Stimulated activated CD8-positive, alpha-beta memory T cell treated with anti-CD3 and anti-CD28 coated beads, Interleukin-4, amount 100 ng/mL, for 4 hours (primary cell): ENCODE measurements around the gene SYCP2L.
"Not testable (repeated sequence)": the region's sequence is repeated elsewhere in the genome, so short reads cannot be mapped to it uniquely, and the experiment has no call there.

ENCODE experiments used
- DNase-seq, 2 donors: peaks; one replicate each; pipeline ENCODE4 v3.0.0-alpha.2; 2020; ENCODE audit warnings: low read depth in 2 of 2, low spot score in 1 of 2

The SYCP2L gene

DNA sequence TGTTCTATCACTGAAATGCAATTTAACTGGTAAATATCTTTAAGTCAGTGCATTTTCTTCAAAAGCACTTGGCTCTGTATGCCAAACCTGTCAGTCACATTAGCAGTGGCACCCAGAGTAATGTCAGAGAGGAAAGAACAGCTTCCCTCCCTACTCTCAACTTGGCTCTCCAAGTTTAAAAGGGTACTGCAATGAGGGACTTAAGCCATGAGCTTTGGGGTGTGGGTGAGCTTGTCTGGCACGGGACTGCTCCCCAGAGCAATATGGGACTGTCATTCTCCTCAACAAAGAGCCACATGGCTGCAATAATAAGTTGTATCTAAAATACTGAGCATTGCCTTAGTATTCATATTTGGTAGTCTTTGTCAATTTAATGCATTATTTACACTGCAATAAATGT is 9.0 kb upstream of the SYCP2L start:
- no peak for DNase-seq

DNA sequence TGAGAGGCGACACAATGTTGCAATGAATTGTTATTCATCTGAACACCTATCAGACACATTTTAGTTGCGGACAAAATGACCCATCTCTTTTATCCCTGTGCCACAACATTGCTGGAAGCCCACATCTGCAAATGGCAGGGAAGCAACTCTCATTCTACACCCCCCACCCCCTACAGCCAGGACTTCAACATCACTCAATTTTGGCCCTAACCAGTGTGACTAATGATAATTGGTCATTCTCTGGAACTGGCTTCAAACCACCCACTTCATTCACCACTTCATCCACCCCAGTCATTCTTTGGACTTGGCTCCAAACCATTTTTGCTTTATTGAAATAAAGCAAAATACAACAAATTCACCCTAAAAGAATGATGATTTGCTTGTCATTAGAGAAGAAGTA is 6.5 kb upstream of the SYCP2L start:
- DNase-seq, result no peak

DNA sequence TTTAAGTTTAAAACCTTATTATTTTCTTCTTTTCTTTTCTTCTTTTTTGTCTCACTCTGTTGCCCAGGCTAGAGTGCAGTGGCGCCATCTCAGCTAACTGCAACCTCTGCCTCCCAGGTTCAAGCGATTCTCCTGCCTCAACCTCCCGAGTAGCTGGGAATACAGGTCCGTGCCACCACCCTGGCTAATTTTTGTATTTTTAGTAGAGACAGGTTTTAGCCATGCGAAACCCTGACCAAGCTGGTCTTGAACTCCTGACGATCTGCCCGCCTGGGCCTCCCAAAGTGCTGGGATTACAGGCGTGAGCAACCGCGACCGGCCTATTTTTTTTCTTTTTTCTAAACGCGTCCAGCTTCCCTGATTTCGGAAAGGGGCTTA is 4.6 kb upstream of the SYCP2L start:
- not testable (repeated sequence) for DNase-seq

DNA sequence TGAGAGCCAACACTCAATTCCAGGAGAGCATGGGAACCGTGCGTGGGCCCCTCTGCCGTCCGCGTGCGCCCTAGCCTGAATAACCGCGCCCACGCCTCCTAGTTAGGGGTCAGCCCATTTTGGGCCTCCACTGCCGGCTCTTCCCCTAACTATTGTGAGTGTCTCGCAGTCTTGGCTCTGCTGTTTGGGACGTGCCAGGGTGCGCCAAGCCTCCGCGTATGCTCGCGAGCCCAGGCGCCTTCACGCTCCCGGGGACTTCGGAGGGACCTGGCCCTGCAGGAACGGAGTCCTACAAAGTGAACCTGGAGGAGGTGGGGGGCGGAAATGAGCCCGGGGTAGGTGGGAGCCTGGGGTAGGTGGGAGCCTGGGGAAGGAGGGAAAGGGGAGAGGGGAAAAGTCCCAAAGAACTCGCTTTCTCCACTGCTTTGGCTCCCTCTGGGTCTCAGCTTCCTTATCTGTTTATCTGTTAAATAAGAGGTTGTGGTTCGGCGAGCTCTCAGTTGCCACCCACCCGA is 4.1 kb upstream of the SYCP2L start:
- no peak for DNase-seq

DNA sequence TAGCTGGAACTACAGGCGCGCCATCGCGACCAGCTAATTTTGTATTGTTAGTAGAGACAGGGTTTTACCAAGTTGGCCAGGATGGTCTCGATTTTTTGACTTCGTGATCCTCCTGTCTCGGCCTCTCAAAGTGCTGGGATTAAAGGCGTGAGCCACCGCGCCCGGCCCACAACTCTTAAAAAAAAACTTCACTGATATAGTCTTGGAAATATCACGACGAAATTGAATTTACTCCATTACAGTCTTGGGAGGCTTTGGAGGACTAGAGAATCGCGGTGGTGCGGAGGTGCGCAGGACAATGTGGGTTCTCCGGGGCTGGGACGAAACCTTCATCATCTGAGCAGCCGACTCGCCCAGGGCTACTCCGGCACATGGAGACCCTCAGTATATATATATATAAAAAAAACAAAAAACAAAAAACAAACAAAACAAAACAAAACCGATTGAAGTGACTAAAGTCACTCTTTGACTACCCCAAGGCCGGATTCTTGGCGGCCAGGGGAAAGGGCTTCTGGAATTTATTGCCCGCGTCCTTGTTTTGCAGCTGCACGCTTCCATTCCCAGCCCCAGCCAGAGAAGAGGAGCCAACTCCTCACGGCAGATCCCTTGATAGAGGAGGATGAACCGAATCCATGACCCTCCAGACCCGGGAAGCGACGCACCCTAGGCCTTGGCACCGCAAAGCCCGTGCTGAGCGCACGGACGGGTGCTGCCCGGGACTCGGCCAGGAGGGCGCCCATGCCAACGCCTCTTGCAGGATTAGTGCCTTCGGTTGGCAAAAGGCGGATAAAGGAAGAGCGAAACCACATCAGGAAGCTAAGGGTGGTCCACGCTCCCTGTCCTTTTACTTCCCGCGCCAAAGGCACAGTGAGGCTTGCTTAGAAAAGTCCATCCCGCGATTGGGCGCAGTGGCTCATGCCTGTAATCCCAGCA is 3.3 kb upstream of the SYCP2L start:
- no peak for DNase-seq

DNA sequence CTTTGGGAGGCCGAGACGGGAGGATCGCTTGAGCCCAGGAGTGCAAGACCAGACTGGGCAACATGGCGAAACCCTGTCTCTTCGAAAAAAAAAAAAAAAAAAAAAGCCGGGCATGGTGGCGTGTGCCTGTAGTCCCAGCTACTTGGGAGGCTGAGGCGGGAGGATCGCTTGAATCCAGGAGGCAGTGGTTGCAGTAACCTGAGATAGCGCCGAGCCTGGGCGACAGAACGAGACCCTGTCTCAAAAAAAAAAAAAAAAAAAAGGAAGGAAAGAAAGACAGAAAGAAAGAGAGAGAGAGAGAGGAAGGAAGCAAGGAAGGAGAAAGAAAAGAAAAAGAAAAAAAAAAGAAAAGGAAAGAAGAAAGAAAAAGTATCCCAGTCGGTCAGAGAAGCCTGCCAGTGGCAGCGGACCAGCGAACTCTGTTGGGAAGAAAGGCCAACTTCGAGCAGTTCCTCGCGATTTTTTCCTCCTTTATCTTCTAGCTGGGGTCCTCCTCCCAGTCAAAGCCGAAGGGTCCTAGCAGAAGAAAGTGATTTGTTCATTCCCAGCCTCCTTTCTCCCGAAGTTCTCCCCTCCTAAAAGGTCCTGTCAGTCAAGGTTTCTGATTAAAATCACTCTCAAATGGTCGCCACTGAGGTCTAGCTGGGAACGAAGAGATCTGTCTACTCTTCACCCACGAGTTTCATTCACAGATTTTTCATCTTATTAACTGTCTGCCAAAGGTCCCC is 2.4 kb upstream of the SYCP2L start:
- no peak for DNase-seq

DNA sequence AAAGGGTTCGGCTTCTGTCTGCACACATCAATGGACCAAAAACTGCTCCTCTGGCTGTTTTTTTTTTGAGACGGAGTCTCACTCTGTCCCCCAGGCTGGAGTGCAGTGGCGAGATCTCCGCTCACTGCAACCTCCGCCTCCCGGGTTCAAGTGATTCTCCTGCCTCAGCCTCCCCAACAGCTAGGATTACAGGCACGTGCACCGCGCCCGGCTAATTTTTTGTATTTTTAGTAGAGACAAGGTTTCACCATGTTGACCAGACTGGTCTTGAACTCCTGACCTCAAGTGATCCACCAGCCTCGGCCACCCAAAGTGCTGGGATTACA is 524 bp upstream of the SYCP2L start:
- not testable (repeated sequence) for DNase-seq

DNA sequence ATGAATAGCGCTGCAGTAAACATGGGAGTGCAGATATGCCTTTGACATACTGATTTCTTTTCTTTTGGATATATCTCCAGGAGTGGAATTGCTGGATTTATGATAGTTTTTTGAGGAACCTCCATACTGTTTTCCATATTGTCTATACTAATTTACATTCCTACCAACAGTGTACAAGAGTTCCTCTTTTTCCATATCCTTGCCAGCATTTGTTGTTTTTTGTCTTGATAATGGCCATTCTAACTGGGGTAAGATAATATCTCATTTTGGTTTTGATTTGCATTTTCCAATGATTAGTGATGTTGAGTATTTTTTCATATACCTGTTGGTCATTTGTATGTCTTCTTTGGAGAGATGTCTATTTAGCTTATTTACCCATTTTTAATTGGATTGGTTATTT is 3.3 kb downstream of the SYCP2L start:
- DNase-seq, result no peak

DNA sequence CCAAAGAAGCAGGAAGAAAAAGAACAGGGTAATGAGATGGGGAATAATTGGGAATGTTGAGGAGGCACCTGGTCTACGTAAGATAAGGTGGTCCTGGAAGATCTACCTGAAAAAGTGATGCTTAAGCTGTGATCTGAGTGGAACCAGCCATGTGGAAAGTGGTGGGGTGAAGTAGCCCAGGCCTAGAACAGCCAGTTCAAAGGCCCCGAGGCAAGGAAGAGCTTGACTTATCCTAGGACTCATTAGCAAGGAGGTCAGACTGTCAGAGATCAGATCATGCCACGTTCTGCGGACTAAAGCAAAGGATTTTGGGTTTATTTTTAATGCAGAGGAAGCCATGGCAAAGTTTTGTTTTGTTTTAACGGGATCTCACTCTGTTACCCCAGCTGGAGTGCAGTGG is 5.1 kb downstream of the SYCP2L start:
- DNase-seq, result no peak

DNA sequence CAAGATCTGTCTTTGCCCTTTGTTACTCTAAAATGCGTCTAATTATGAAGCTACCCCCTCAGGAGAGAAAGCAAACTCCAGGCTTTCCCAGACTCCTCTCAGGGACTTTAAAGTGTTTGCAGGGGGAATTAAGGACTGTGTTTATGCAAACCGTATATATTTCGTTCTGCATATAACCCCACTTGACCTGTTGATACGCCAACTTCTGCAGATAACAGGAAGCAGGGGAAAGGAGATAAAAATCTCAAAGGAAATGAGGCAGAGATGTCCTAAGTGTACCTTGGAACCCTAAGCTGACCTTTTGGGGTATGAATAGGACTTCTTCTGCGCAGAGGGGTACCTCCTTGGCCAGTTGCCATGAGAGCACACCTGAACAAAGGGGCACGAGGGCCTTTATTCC is 8.1 kb downstream of the SYCP2L start:
- no peak for DNase-seq

DNA sequence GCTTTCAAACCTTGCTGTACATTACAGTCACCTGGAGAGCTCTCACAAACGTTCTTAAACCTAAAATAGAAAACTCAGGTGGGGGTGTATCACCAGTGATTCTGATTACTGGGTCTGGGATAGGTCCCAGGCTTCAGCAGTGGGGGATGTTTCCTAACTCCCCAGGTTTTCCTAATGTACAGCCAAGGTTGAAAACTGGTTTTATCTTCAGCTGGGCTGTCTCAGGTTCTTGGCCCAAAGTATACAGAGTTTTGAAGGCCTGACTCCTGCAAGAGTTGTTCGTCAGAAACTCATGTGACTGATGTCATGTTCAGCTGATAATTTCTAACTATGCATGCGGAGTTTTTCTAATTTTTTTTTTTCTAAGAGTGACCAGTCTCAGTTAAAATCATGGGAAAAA is 9.8 kb downstream of the SYCP2L start:
- DNase-seq, result no peak

DNA sequence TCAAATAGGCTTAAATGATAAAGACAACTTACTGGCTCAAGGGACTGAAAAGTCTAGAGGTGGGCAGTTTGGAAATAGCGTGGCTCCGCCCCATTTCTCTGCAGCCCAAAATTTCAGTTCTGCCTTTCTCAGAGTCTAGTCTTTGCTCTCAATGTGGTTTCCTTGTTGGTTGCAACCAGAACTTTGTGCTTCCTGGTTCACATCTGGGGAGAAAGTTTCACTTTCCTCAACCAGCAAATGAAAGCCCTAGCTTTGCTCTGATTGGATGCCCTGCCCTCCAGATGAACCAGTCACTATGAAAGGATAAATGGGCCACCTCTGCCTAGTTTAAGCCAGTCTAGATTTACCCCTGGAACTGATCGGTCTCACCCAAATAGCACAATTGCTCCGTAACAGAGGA is 14.9 kb downstream of the SYCP2L start:
- no peak for DNase-seq

DNA sequence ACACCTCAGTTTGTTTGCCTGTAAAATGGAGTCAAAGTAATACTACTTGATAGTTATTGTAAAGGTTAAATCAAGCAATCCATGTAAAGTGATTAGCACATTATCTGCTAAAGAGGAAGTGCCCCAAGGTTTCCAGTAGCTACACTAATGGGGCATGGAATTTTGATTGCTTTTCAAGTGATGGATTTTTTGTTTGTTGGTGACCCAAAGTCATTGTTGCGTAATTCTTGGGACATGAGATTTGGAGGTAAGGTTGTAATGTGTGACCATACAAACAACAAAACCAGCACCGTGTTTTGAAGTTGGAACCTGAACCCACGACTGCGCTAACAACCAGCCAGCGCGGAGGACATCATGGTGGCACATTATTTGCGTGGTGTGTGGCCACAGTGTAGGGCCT is 17.2 kb downstream of the SYCP2L start:
- no peak for DNase-seq

DNA sequence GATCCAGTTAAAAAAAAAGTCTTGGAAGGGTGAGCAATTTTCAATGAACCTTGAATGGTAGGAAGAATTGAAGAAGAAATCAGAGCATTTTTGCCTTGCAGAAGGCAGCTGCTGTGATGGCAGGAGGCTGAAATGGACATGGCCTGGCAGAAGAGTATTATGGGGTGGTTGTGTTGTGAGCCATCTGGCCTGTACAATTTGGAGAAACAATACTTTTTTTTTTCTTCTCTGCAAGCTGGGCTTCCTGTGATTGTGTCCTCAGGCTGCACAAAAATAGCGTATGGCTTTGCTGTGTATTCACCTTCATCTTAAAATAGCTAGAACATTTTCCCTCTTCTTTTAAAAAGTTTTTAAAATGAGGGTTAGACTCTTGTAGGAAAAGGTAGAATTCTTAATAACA is 21.4 kb downstream of the SYCP2L start:
- no peak for DNase-seq

DNA sequence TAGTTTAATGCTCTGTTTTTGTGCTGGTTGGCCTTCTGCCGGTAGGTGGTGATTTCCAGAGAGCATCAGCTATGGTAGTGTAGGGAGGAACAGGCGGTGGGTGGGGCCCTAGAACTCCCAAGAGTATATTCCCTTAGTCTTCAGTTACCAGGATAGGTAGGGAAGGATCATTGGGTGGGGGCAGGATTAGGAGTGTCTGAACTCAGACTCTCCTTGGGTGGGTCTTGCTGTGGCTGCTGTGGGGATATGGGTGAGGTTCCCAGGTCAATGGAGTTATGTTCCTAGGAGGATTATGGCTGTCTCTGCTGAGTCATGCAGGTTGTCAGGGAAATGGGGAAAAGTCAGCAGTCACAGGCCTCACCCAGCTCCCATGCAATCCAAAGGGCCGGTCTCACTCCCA is 32.7 kb downstream of the SYCP2L start:
- DNase-seq, result not testable (repeated sequence)

DNA sequence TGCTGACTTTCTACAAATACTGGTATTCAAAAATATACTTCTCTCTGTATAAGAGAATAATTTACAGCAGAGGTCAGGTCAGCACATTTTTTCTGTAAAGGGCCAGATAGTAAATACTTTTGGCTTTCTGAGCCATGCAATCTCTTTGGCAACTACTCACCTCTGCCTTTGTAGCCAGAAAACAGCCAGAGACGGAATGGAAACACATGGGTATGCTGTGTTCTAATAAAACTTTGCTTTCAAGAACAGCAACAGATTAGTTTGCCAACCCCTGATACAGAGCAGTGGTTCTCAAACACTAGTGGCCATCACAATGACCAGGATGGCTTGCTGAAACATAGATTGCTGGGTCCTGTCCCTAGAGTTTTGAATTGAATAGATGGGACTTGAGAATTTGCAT is 46.3 kb downstream of the SYCP2L start:
- no peak for DNase-seq

DNA sequence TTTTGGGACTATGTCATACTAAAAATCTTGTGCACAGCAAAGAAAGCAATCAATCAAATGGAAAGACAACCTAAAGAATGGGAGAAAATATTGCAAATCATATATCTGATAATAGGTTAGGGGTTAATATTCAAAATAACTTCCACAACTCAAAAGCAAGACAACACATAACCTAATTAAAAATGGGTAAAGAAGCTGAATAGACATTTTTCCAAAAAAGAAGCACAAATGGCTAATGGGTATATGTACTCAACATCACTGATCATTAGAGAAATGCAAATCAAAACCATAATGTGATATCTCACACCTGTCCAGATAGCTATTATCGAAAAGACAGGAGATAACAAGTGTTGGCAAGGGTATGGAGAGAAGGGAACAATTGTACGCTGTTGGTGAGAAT is 53.0 kb downstream of the SYCP2L start:
- no peak for DNase-seq

DNA sequence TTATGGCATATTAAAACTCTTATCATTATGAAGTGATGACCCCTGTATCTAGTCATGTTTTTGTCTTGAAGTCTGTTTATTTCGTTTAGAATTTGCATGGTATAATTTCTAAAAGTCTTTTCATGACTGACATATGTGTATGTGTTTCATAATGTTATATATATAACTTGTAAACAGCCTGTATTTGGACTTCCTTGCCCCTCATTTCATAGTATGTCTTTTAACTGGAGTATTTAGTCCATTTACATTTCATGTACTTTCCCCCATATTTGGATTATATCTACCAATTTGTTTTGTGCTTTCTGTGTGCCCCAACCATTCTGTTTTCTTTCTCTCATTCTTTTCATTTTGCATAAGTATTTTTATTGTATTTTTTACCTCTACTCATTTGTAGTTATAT is 59.0 kb downstream of the SYCP2L start:
- DNase-seq, result no peak

DNA sequence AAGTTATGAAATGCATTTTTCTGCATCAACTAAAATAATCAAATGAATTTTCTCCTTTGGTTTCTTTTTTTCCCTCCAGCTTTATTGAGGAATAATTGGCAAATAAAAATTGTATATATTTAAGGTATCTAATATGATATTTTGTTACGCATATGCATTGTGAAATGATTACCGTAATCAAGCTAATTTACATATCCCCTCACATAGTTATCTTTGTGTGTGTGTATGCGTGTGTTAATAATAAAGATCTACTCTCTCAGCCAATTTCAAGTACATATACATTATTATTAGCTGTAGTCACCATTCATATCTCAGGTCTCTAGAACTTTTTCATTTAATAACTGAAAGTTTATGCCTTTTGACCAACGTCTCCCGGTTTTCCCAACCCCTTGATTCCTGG is 61.1 kb downstream of the SYCP2L start:
- no peak for DNase-seq

DNA sequence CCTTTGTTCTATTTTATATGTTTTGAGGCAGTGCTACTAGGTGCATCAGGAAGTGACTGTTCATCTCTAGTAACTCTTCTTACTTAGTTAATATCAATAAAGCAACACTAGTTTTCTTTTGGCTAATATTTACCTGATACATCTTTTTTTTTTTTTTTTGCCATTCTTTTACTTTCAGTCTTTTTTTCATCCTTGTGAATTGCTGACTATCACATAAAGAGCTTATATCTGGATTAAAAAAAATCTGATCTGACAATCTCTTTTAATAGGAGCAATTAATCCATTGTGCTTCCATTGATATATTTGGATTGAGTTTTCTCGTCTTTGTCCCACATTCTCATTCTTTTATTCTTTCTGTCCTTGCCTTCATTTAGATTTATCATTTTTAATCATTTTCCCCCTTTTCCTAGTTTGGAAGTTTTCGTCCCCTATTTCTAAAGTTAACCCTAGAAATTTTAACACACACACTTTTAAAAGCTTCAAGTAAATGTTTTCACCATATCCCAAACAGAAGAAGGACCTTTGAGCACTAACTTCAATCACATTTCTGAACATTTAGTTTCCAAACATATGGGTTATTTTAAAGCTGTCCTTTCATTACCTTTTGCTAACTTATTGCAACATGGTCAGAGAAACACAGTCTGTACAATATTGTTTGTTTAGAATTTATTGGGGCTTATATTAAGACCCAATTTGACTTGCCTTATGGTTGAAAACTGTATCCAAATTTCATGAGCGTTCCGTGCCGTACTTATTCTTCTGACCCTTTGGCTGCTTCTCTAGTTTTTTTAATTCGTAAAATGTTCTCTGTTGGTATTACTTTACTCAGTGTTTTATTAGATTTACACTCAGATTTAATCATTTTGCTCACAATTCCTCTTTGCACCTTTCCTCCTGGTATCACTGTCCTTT is 63.0 kb downstream of the SYCP2L start:
- no peak for DNase-seq

DNA sequence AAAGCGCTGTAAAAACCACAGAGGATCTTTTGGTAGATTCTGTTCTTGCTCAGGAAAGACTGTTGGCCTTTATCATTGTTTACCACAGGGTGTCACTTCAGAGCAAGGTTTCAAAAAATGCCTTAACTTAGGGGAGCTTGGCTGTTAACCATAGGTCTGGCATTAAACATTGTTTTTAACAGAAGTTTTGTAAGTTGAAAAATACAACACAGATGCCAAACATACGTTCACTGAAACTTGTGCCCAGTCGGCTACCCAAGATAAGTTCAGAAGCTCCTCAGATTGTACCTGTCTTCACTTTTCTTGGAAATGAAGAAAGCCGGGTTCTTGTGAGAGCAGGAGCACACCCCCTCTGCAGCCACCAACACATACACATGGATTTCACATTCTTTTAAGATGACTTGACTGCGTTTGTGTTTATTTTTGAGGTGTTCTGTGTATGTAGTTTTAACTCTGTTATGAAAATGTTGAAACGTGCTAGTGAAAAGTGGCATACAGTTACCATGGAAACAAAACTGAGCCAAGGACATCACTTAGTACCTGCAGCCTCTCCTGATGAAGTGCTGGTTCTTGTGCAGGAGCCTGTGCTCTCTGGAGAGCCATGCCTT is 64.9 kb downstream of the SYCP2L start:
- no peak for DNase-seq
